CD14-positive monocyte (primary cell): Measurements from ENCODE around the gene SLC2A9. TPM values are rescaled to one million over a fixed set of nuclear protein-coding genes. Genes with fewer than 3 reads are reported as not detected.

Source experiments
- DNase-seq, 3 donors: peaks; one replicate each; pipeline ENCODE4 v3.0.0-alpha.2; 2011 to 2022
- H2AFZ ChIP-seq: 2 replicates; pipeline ENCODE4 v1.6.0; 2012; ENCODE audit warnings: mild to moderate bottlenecking, low read depth, low read length, inconsistent platforms; ENCODE audit not compliant: insufficient read depth, poor library complexity, severe bottlenecking
- H3K27ac ChIP-seq, 2 donors: 1 replicate in 1 of 2; 2 replicates in 1 of 2; pipeline ENCODE4 v1.5.1; 2012 to 2013; ENCODE audit warnings: low read length in 2 of 2, control low read depth in 1 of 2, inconsistent platforms in 1 of 2, low read depth in 1 of 2, mild to moderate bottlenecking in 1 of 2
- H3K27me3 ChIP-seq, 2 donors: one replicate each; pipeline versions ENCODE4 v1.6.0 to v1.6.1; 2011 to 2013; ENCODE audit warnings: low read length in 2 of 2; ENCODE audit not compliant: control insufficient read depth in 2 of 2, insufficient read depth in 2 of 2
- H3K36me3 ChIP-seq, 2 donors: replicated peaks in 1 of 2; 1 replicate in 1 of 2; 2 replicates in 1 of 2; pipeline versions ENCODE4 v1.5.1 to v1.6.1; 2012 to 2013; ENCODE audit warnings: low read length in 2 of 2, control low read depth in 1 of 2, inconsistent platforms in 1 of 2, mild to moderate bottlenecking in 1 of 2; ENCODE audit not compliant: insufficient read depth in 2 of 2, control insufficient read depth in 1 of 2
- H3K4me1 ChIP-seq, 2 donors: 1 replicate in 1 of 2; 2 replicates in 1 of 2; pipeline versions ENCODE4 v1.5.1 to v1.6.1; 2012 to 2013; ENCODE audit warnings: low read length in 2 of 2, control low read depth in 1 of 2, inconsistent platforms in 1 of 2, mild to moderate bottlenecking in 1 of 2, moderate library complexity in 1 of 2; ENCODE audit not compliant: insufficient read depth in 2 of 2, control insufficient read depth in 1 of 2
- H3K4me2 ChIP-seq: replicated peaks from 2 replicates; pipeline ENCODE3; 2012; ENCODE audit warnings: low read length, moderate library complexity, mild to moderate bottlenecking; ENCODE audit not compliant: poor library complexity, severe bottlenecking; ENCODE audit errors: extremely low read depth
- H3K4me3 ChIP-seq, 3 experiments: fragments of 200-600 bp in 1 of 3; sonication (generic) in 1 of 3; replicated peaks in 1 of 3; 1 replicate in 2 of 3; 2 replicates in 1 of 3; pipeline ENCODE4 v1.5.1; 2011 to 2013; ENCODE audit warnings: low read length in 3 of 3, mild to moderate bottlenecking in 3 of 3, control low read depth in 2 of 3, low read depth in 2 of 3, inconsistent platforms in 1 of 3, moderate library complexity in 1 of 3
- H3K79me2 ChIP-seq: 2 replicates; pipeline ENCODE4 v1.6.0; 2012; ENCODE audit warnings: mild to moderate bottlenecking, control low read depth, inconsistent platforms, low read length, moderate library complexity; ENCODE audit not compliant: insufficient read depth
- H3K9ac ChIP-seq: 2 replicates; pipeline ENCODE4 v1.6.0; 2017; ENCODE audit warnings: low read length, mild to moderate bottlenecking; ENCODE audit not compliant: insufficient read depth, poor library complexity, severe bottlenecking
- H3K9me3 ChIP-seq, 2 donors: replicated peaks in 1 of 2; 1 replicate in 1 of 2; 2 replicates in 1 of 2; pipeline versions ENCODE4 v1.5.1 to v1.6.1; 2012 to 2013; ENCODE audit warnings: low read length in 2 of 2, control low read depth in 1 of 2; ENCODE audit not compliant: control insufficient read depth in 1 of 2, insufficient read depth in 1 of 2
- H4K20me1 ChIP-seq: 2 replicates; pipeline ENCODE4 v1.6.0; 2012; ENCODE audit warnings: mild to moderate bottlenecking, low read length, control low read depth, moderate library complexity; ENCODE audit not compliant: insufficient read depth
- H3K27ac Mint-ChIP-seq, 7 donors: one replicate each; pipeline ENCODE4 v1.8.0; 2020; ENCODE audit warnings: mild to moderate bottlenecking in 7 of 7, mixed read lengths in 7 of 7, moderate library complexity in 6 of 7, inconsistent platforms in 2 of 7
- H3K27me3 Mint-ChIP-seq, 3 donors: one replicate each; pipeline ENCODE4 v1.8.0; 2021 to 2022; ENCODE audit warnings: low read depth in 3 of 3, mild to moderate bottlenecking in 3 of 3, mixed read lengths in 3 of 3, moderate library complexity in 3 of 3, inconsistent platforms in 1 of 3
- H3K36me3 Mint-ChIP-seq, 2 donors: one replicate each; pipeline ENCODE4 v1.8.0; 2020; ENCODE audit warnings: mixed read lengths in 2 of 2, inconsistent platforms in 1 of 2, mild to moderate bottlenecking in 1 of 2
- H3K4me1 Mint-ChIP-seq: one replicate; pipeline ENCODE4 v1.8.0; 2020; ENCODE audit warnings: mild to moderate bottlenecking, mixed read lengths
- H3K4me3 Mint-ChIP-seq, 2 donors: one replicate each; pipeline ENCODE4 v1.8.0; 2020; ENCODE audit warnings: mild to moderate bottlenecking in 2 of 2, mixed read lengths in 2 of 2, moderate library complexity in 1 of 2
- H3K9me3 Mint-ChIP-seq, 7 donors: one replicate each; pipeline ENCODE4 v1.8.0; 2020 to 2022; ENCODE audit warnings: mixed read lengths in 7 of 7, mild to moderate bottlenecking in 6 of 7, moderate library complexity in 6 of 7, inconsistent platforms in 2 of 7
- WGBS: methylation state at CpG from one replicate; pipeline ENCODE4 v1.1.5; 2013; ENCODE audit warnings: missing lambda C conversion rate; ENCODE audit not compliant: insufficient coverage; 5-methylcytosine and 5-hydroxymethylcytosine counted together
- intact Hi-C, 2 donors: fragments of 100-400 bp; cut with micrococcal nuclease; formaldehyde crosslinking; loops; one replicate each; pipeline versions ENCODE4 v1.15.0 to v1.15.1; 2023
- polyA plus RNA-seq, 3 donors: library from polyadenylated mRNA; depleted of rRNA in 1 of 3; unstranded in 2 of 3; stranded (reverse) in 1 of 3; fragments of 300-500 nt in 2 of 3; fragments of >200 nt in 1 of 3; fragmentation: Illumina TruSeq in 2 of 3; gene quantifications; 1 replicate in 2 of 3; 2 replicates in 1 of 3; pipeline ENCODE4 v1.2.3, GENCODE V29; 2012 to 2021
- TF ChIP-seq, protein P1 (sequence below): fragments of 200-600 bp; IDR thresholded peaks from one replicate; pipeline ENCODE4 v1.8.0; 2022; ENCODE audit warnings: antibody characterized with exemption, mild to moderate bottlenecking

Gene SLC2A9
- polyA plus RNA-seq, 3 donors: 27.3 to 38.6 (median 34.7) TPM

DNA sequence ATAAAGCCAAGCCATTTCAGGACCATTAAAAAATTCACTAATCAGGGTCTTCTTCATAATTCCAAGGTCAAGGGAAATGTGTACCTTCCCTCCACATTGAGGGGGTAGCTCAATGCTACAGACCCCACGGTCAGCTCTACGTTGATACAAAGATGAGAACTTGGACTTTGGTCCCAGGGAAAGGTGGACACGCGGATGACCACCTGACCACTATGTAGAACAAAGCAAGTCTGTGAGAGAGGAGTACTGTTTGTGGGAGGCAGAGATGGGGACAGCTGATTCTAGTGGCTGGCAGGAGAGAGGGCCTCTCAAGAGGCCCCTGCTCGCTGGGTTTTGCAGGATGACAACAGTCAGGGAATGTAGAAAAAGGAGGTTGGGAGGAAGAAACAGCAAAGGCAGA, 58.0 kb downstream of the SLC2A9 start:
- WGBS: 97% methylated on average over 4 of the region's 5 CpGs
- Mint-ChIP-seq H3K4me1 (peaks cover under 1% of the 10 kb centered on the region), H3K27ac (no peak overlapping the region), H3K36me3 (peaks cover 69 to 87% of the 10 kb centered on the region in 2 donors), H3K27me3 (peaks cover 0 to 5% (median 0%) of the 10 kb centered on the region in 3 donors), H3K9me3 (peaks cover 4 to 15% (median 10%) of the 10 kb centered on the region in 7 donors), H3K4me3 (no peak overlapping the region)
- no peak overlapping the region for H3K4me3 ChIP-seq
- H3K4me2 ChIP-seq: no peak overlapping the region
- no peak for DNase-seq
- TF ChIP-seq, protein P1, sequence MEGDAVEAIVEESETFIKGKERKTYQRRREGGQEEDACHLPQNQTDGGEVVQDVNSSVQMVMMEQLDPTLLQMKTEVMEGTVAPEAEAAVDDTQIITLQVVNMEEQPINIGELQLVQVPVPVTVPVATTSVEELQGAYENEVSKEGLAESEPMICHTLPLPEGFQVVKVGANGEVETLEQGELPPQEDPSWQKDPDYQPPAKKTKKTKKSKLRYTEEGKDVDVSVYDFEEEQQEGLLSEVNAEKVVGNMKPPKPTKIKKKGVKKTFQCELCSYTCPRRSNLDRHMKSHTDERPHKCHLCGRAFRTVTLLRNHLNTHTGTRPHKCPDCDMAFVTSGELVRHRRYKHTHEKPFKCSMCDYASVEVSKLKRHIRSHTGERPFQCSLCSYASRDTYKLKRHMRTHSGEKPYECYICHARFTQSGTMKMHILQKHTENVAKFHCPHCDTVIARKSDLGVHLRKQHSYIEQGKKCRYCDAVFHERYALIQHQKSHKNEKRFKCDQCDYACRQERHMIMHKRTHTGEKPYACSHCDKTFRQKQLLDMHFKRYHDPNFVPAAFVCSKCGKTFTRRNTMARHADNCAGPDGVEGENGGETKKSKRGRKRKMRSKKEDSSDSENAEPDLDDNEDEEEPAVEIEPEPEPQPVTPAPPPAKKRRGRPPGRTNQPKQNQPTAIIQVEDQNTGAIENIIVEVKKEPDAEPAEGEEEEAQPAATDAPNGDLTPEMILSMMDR: no peak
- peaks cover 0 to 7% of the 10 kb centered on the region in 2 donors for H3K9me3 ChIP-seq
- H3K36me3 ChIP-seq: peaks cover 42 to 70% of the 10 kb centered on the region in 2 donors
- no peaks in the 10 kb centered on the region for H4K20me1 ChIP-seq
- H3K4me1 ChIP-seq: no peaks in the 10 kb centered on the region
- H3K27ac ChIP-seq: no peak overlapping the region
- no peak overlapping the region for H3K9ac ChIP-seq
- H2AFZ ChIP-seq: no peak overlapping the region
- H3K79me2 ChIP-seq: no peaks in the 10 kb centered on the region
- no peaks in the 10 kb centered on the region for H3K27me3 ChIP-seq
- intact Hi-C loops: no loop called here

DNA sequence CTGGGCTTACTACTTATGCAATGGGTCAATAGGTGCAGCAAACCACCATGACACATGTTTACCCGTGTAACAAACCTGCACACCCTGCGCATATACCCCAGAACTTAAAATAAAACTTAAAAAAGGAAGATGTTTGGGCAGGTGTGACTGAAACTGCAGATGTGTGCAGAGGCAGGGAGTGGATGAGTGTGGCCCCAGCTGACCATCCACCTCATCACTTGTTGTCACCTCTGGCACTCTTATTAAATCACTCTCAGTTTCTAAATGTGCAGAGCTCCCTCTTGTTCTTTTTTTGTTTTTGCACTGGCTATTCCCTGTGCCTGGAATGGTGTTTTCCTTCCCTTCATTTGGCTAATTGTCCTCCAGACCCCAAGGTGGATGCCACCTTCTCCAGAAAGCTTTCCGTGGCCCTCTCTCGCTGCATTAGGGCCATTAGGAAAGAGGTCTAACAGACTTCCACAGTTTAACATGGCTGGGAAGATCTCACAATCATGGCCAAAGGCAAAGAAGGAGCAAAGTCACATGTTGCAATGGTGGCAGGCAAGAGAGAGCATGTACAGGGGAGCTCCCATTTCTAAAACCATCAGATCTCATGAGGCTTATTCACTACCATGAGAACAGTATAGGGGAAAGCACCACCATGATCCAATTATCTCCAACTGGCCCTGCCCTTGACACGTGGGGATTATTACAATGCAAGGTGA, 58.5 kb downstream of the SLC2A9 start:
- H3K27ac ChIP-seq: no peak overlapping the region
- no peak overlapping the region for H3K4me3 Mint-ChIP-seq
- no CpG with 5 or more reads among the region's 5 CpGs for WGBS
- H3K27ac Mint-ChIP-seq: peak overlapping the region in 1 of 7 donors; percentile 33
- H3K4me1 ChIP-seq: no peaks in the 10 kb centered on the region
- no peaks in the 10 kb centered on the region for H4K20me1 ChIP-seq
- no peak overlapping the region for H3K4me3 ChIP-seq
- H3K36me3 Mint-ChIP-seq: peaks cover 70 to 86% of the 10 kb centered on the region in 2 donors
- peaks cover 38 to 76% of the 10 kb centered on the region in 2 donors for H3K36me3 ChIP-seq
- H3K9ac ChIP-seq: no peak overlapping the region
- intact Hi-C loops: no loop called here
- TF ChIP-seq, protein P1: no peak
- DNase-seq: no peak
- H3K4me2 ChIP-seq: no peak overlapping the region
- no peaks in the 10 kb centered on the region for H3K27me3 ChIP-seq
- no peaks in the 10 kb centered on the region for H3K79me2 ChIP-seq
- H3K9me3 Mint-ChIP-seq: peaks cover 4 to 15% (median 10%) of the 10 kb centered on the region in 7 donors
- no peak overlapping the region for H2AFZ ChIP-seq
- H3K9me3 ChIP-seq: peaks cover 0 to 7% of the 10 kb centered on the region in 2 donors
- H3K27me3 Mint-ChIP-seq: peaks cover 0 to 5% (median 0%) of the 10 kb centered on the region in 3 donors
- peaks cover 3% of the 10 kb centered on the region for H3K4me1 Mint-ChIP-seq
